ENCODE data around the gene LKAAEAR1.

The LKAAEAR1 gene

GRCh38 chr20:64062276-64062595 is 22.0 kb downstream of the LKAAEAR1 start:
- no peak overlapping the region for H3K4me3 ChIP-seq (ENCODE audit: low read depth, low read length)
- no peaks in the 10 kb centered on the region for H3K36me3 ChIP-seq
- no peaks in the 10 kb centered on the region for H3K27me3 ChIP-seq
- H3K4me1 ChIP-seq, result peaks cover 15% of the 10 kb centered on the region
- DNase-seq, result no peak
- H3K9me3 ChIP-seq, result no peaks in the 10 kb centered on the region
- no peak for TF ChIP-seq CTCF (IDR thresholded peaks at IDR 0.05; ENCODE audit: low read depth, low read length)

- no peaks in the 10 kb centered on the region for H3K9me3 ChIP-seq
- DNase-seq, result no peak
- H3K4me1 ChIP-seq, result peaks cover 31% of the 10 kb centered on the region
- H3K4me3 ChIP-seq (ENCODE audit: low read depth, low read length), result no peak overlapping the region
- H3K36me3 ChIP-seq, result no peaks in the 10 kb centered on the region
- no peak for TF ChIP-seq CTCF (IDR thresholded peaks at IDR 0.05; ENCODE audit: low read depth, low read length)
- no peaks in the 10 kb centered on the region for H3K27me3 ChIP-seq
Measured at GRCh38 chr20:64058536-64058935, 25.7 kb downstream of the LKAAEAR1 start.

DNA sequence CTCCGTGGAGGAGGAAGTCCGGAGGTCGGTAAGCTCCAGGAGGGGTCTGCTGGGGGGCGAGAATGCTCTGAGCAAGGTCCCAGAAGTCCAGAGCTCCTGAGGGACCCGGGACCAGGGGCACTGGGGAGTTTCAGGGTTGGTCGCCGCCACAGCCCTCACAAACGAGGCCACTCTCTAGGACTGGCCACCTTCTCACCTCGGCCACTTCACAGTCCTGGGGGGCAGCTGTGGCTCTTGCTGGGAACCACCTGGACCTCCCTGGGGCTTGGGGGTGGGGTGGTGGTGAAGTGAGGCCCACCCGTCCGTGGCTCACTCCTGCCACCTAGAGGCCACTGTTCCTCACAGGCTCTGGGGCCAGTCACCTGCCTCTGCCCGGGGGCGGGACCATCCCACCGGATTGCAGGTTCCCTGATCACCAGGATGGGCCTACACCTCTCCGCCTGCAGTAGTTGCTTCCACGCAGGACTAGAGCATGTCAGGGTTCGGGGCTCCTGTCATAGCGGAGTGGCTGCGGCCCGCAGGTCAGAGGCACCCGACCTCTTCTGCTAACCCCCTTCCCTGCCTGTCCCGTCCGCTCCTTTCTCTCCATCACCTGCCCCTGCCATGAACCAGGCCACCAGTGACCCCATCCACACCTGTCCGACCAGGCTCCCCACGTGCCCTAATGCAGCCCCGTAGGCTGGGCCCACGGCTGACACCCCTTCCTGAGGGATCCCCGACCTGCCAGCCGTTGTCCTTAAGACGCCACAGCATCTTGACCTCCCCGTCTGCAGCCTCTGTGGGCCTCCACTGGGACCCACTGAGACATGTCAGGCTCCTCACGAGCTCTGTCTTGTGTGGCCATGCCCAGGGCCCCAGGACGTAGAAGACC is 26.3 kb downstream of the LKAAEAR1 start:
- peaks cover 36% of the 10 kb centered on the region for H3K4me1 ChIP-seq
- H3K27me3 ChIP-seq, result no peaks in the 10 kb centered on the region
- peak; percentile 83 for TF ChIP-seq CTCF (IDR thresholded peaks at IDR 0.05; ENCODE audit: low read depth, low read length)
- peak; percentile 93 for DNase-seq
- H3K36me3 ChIP-seq, result no peaks in the 10 kb centered on the region
- H3K4me3 ChIP-seq (ENCODE audit: low read depth, low read length), result no peak overlapping the region
- no peaks in the 10 kb centered on the region for H3K9me3 ChIP-seq

DNA sequence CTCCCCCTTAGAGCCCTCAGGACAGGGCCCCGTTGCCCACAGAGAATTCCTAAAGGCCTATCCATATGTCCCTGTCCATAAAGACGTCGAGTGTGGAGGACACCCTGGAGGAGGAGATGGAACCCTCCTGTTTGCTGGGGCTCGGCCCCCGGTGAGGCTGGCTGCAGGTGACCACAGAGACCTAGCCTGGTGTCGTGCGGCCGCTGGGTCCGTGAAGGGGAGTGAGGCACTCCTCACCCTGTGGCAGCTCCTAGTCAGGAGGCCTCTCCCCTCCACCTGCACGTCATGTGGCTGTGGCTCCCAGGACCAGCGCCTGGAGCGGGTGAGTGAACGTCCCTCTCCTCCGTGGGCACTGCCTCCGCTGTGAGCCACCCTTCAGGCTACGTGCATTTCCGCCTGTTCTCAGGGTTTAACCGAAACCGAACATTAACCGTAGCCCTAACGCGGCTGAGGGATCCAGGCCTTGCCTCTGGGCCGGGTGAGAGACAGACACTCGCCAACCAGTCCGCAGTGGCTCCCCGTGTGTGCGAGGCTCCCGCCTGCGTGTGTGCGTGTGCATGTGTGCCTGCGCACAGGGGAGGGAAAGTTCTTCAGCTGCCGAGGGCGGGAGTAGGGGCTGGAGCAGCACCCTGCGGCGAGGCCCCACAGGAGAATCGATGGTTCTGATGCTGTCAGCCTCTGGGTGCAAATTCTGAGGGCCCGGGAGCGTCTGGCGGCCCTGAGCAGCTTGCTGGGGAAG is 27.1 kb downstream of the LKAAEAR1 start:
- Histone ChIP-seq H3K4me3 (ENCODE audit: low read depth, low read length) (no peak overlapping the region), H3K27me3 (no peaks in the 10 kb centered on the region), H3K36me3 (no peaks in the 10 kb centered on the region), H3K9me3 (no peaks in the 10 kb centered on the region), H3K4me1 (peaks cover 39% of the 10 kb centered on the region)
- no peak for TF ChIP-seq CTCF (IDR thresholded peaks at IDR 0.05; ENCODE audit: low read depth, low read length)
- no peak for DNase-seq

- Histone ChIP-seq H3K27me3 (no peaks in the 10 kb centered on the region), H3K4me3 (ENCODE audit: low read depth, low read length) (no peak overlapping the region), H3K9me3 (no peaks in the 10 kb centered on the region), H3K4me1 (peaks cover 44% of the 10 kb centered on the region), H3K36me3 (no peaks in the 10 kb centered on the region)
- TF ChIP-seq CTCF (IDR thresholded peaks at IDR 0.05; ENCODE audit: low read depth, low read length), result no peak
- no peak for DNase-seq
Measured at GRCh38 chr20:64056639-64056888, 27.6 kb downstream of the LKAAEAR1 start.

Measured in BE2C (cell line).